ENCODE measurements around the gene PIEZO1.

- TF ChIP-seq CTCF (IDR thresholded peaks at IDR 0.05) (no peak), CHD2 (IDR thresholded peaks at IDR 0.05; ENCODE audit: low read length, partially characterized antibody) (no peak), USF1 (IDR thresholded peaks at IDR 0.05; ENCODE audit: borderline replicate concordance, low read depth) (no peak), SIN3A (IDR thresholded peaks at IDR 0.05; ENCODE audit: borderline replicate concordance, low read depth, low read length) (no peak), ELF1 (IDR thresholded peaks at IDR 0.05) (no peak), MAX (IDR thresholded peaks at IDR 0.05; ENCODE audit: low read depth) (no peak), USF2 (IDR thresholded peaks at IDR 0.05; ENCODE audit: borderline replicate concordance, low read depth, low read length) (no peak), EZH2phosphoT487 (IDR thresholded peaks at IDR 0.05; ENCODE audit: borderline replicate concordance, low read depth) (no peak)
Observed at GRCh38 chr16:88735616-88736015, 49.4 kb downstream of the PIEZO1 start.

Data from SK-N-SH (cell line).